GM12878 (cell line): Measurements from ENCODE around the gene NFATC1. TPM values are rescaled to one million over a fixed set of nuclear protein-coding genes. Genes with fewer than 3 reads are reported as not detected.

Experiments used
- ATAC-seq: fragments of 200-7000 bp; cut with Tn5 transposase; 3 replicates; pipeline ENCODE4 v1.9.1; 2020; ENCODE audit warnings: mild to moderate bottlenecking, moderate library complexity
- BruUV-seq: library from RNA; stranded (reverse); fragments of 400-500 nt; replicated peaks from 2 replicates; lab custom pipeline; 2021; lab: Mats Ljungman, UMichigan
- CTCF ChIA-PET: fragments of 300-600 bp; sonication (Branson Sonifier 250); formaldehyde crosslinking; extraction: SDS; loops from one replicate; lab custom pipeline; 2021; ENCODE audit warnings: inconsistent platforms; lab: Yijun Ruan, JAX
- POLR2A ChIA-PET: fragments of 350-600 bp; formaldehyde crosslinking; extraction: SDS; loops from one replicate; lab custom pipeline; 2021; ENCODE audit warnings: inconsistent platforms; lab: Charles Lee
- RAD21 ChIA-PET: fragments of 300-600 bp; sonication (Branson Sonifier 250); formaldehyde crosslinking; loops from one replicate; lab custom pipeline; 2023; ENCODE audit warnings: antibody characterized with exemption; ENCODE audit not compliant: unreplicated experiment; lab: Charles Lee
- SMC1A ChIA-PET: fragments of 300-600 bp; sonication (Branson Sonifier 250); formaldehyde crosslinking; loops from one replicate; lab custom pipeline; 2023; ENCODE audit not compliant: unreplicated experiment, uncharacterized antibody; lab: Charles Lee
- DNase-seq: peaks from one replicate; pipeline ENCODE4 v3.0.0-alpha.2; 2011; ENCODE audit warnings: low read depth, low spot score
- FAIRE-seq: peaks from 3 replicates; lab custom pipeline; 2011; peaks lifted over from hg19 to GRCh38; lab: Jason Lieb, UNC
- H2AFZ ChIP-seq: 2 replicates; pipeline ENCODE4 v1.6.0; 2011; ENCODE audit warnings: low read depth, low read length, control low read depth; ENCODE audit not compliant: control insufficient read depth
- H3K27ac ChIP-seq: 2 replicates; pipeline ENCODE4 v1.5.1; 2011; ENCODE audit warnings: control low read depth; ENCODE audit not compliant: control insufficient read depth, insufficient read depth
- H3K27me3 ChIP-seq, 2 experiments: replicated peaks in 1 of 2; 2 replicates each; pipeline versions ENCODE4 v1.6.0 to v1.6.1; 2011; ENCODE audit warnings: low read length in 1 of 2; ENCODE audit not compliant: control insufficient read depth in 2 of 2, insufficient read depth in 2 of 2
- H3K36me3 ChIP-seq, 2 experiments: 2 replicates each; pipeline ENCODE4 v1.5.1; 2011; ENCODE audit warnings: low read length in 1 of 2; ENCODE audit not compliant: control insufficient read depth in 2 of 2, insufficient read depth in 2 of 2
- H3K4me1 ChIP-seq: 2 replicates; pipeline ENCODE4 v1.6.1; 2011; ENCODE audit warnings: mild to moderate bottlenecking, low read length, moderate library complexity, mixed read lengths; ENCODE audit not compliant: control insufficient read depth, insufficient read depth
- H3K4me2 ChIP-seq: 2 replicates; pipeline ENCODE4 v1.6.0; 2011; ENCODE audit warnings: control low read depth; ENCODE audit not compliant: control insufficient read depth, insufficient read depth
- H3K4me3 ChIP-seq: fragments of 200-600 bp; sonication (generic); 2 replicates; pipeline ENCODE4 v1.5.1; 2016
- H3K79me2 ChIP-seq: 2 replicates; pipeline ENCODE4 v1.6.0; 2011; ENCODE audit warnings: low read length; ENCODE audit not compliant: control insufficient read depth, insufficient read depth
- H3K9ac ChIP-seq: 2 replicates; pipeline ENCODE4 v1.8.0; 2011; ENCODE audit warnings: low read length, control low read depth, mixed read lengths; ENCODE audit not compliant: control insufficient read depth, insufficient read depth
- H3K9me3 ChIP-seq: replicated peaks from 3 replicates; pipeline ENCODE4 v1.5.1; 2011; ENCODE audit warnings: mild to moderate bottlenecking, low read length; ENCODE audit not compliant: control insufficient read depth, insufficient read depth
- H4K20me1 ChIP-seq: 2 replicates; pipeline ENCODE4 v1.6.0; 2011; ENCODE audit not compliant: control insufficient read depth, insufficient read depth
- KAT2A ChIP-seq: conservative IDR thresholded peaks from 2 replicates; pipeline ENCODE4 v1.6.1; 2011; ENCODE audit warnings: low read depth, low read length; ENCODE audit not compliant: control insufficient read depth
- RFX5 ChIP-seq: IDR thresholded peaks from 2 replicates; pipeline ENCODE4 v1.6.1; 2011; ENCODE audit warnings: low read depth, low read length, improper control_type of control experiment
- SMAD5 ChIP-seq: IDR thresholded peaks from 2 replicates; pipeline ENCODE4 v1.6.1; 2016; ENCODE audit warnings: antibody characterized with exemption, low read depth
- TAF1 ChIP-seq: IDR thresholded peaks from 2 replicates; pipeline ENCODE4 v1.6.1; 2011; ENCODE audit warnings: mild to moderate bottlenecking, low read depth, low read length, borderline replicate concordance
- TCF12 ChIP-seq: IDR thresholded peaks from 2 replicates; pipeline ENCODE4 v1.6.1; 2011; ENCODE audit warnings: low read depth, mild to moderate bottlenecking, low read length
- WGBS: methylation state at CpG from one replicate; pipeline ENCODE4 v1.1.6; 2016; ENCODE audit warnings: low lambda C conversion rate; ENCODE audit not compliant: insufficient replicate concordance, insufficient coverage; ENCODE audit errors: missing lambda C conversion rate; 5-methylcytosine and 5-hydroxymethylcytosine counted together
- in situ Hi-C: fragments of 300-500 bp; cut with MboI; formaldehyde crosslinking; loops from 9 replicates; pipeline ENCODE4 v1.14.3; 2018; ENCODE audit warnings: mixed read lengths
- intact Hi-C: fragments of 100-400 bp; cut with micrococcal nuclease; formaldehyde crosslinking; loops from one replicate; pipeline ENCODE4 v1.14.2; 2022; ENCODE audit not compliant: unreplicated experiment
- polyA plus RNA-seq, 11 experiments: library from polyadenylated mRNA; depleted of rRNA in 4 of 11; unstranded in 6 of 11; stranded (reverse) in 5 of 11; fragments of >200 nt; fragmentation: Nextera tagmentation in 4 of 11; fragmentation: Illumina TruSeq in 1 of 11; extraction: Ambion mirVana in 4 of 11; extraction: Trizol in 1 of 11; gene quantifications; 1 replicate in 1 of 11; 2 replicates in 10 of 11; pipeline versions ENCODE4 v1.2.1 to v1.2.3, GENCODE V29; 2011 to 2016; ENCODE audit warnings: inconsistent platforms in 2 of 11, missing spikeins in 2 of 11, low read depth in 1 of 11
- total RNA-seq, 4 experiments: library from RNA; depleted of rRNA in 3 of 4; stranded (reverse); fragments of >200 nt in 3 of 4; fragmentation: Illumina TruSeq in 1 of 4; extraction: Trizol in 1 of 4; gene quantifications; 2 replicates each; pipeline versions ENCODE4 v1.2.1 to v1.2.3, GENCODE V29; 2013 to 2021
- TF ChIP-seq, protein P1 (sequence below): IDR thresholded peaks from 2 replicates; pipeline ENCODE4 v1.6.1; 2011; ENCODE audit warnings: low read depth, mild to moderate bottlenecking, low read length, moderate library complexity, borderline replicate concordance; ENCODE audit errors: extremely low read depth
- TF ChIP-seq, protein P2 (sequence below): fragments of 450-650 bp; IDR thresholded peaks from 2 replicates; pipeline ENCODE4 v1.6.1; 2018; ENCODE audit warnings: borderline replicate concordance, mild to moderate bottlenecking; ENCODE audit not compliant: partially characterized antibody

Gene NFATC1
- total and polyA plus RNA-seq, 10 of the 15 experiments (the other 5 are each of a cell fraction or from before 2014, with no cell fraction given): 0.84 to 20.8 (median 5.1) TPM

DNA sequence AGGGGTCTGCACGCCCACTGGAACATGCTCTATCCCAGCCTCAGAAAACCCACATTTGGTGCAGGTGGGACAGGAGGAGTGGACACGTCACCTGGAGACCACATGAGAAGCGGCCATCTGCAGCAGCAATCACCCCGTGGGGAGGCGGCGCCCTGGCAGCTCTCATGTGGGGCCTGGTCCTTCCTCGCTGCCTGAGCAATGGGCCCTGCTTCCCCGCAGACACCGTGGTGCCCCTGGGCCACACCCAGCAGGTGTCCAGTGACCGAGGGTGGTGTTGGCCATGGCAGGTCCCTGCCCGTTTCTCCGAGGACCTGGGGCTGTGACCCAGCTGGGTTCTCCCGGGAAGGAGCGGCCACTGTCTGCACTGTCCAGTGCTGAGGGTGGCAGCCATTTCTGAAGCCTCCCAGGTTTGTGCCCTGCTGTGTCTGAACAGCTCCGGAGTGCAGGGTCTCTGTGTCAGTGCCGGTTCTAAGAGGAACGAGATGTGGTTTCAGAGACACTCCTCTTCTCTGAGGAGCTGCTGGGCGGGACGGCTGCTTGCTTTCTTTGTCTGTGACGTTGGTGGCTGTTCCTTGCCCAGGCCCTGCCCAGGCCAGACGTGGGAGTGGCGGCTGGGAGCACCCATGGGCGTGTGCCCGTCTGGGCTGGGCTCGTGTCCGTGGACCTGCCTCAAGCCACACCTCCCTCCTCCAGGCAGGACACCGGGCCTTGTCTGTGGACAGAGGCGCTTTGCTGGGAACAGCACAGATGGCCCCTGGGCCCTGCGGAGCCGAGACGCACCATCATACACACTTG is 44.8 kb downstream of the NFATC1 start:
- ChIA-PET SMC1A (no interaction called here), CTCF (interaction anchor here (0.6 kb wide), 1 partner anchor 23 kb away, joined by 3 read pairs; no protein-coding TSS in a partner anchor), RAD21 (no interaction called here), POLR2A (no interaction called here)
- Histone ChIP-seq H3K36me3 (peaks cover 0 to 8% of the 10 kb centered on the region in 2 experiments; a peak in 2 of 4 replicates), H3K4me3 (no peak overlapping the region), H3K27ac (no peak overlapping the region), H3K27me3 (no peaks in the 10 kb centered on the region), H3K9me3 (no peaks in the 10 kb centered on the region; the same call in 2 of the 3 replicates), H3K9ac (no peak overlapping the region), H2AFZ (no peak overlapping the region), H4K20me1 (no peaks in the 10 kb centered on the region), H3K4me2 (no peak overlapping the region), H3K4me1 (peaks cover 9% of the 10 kb centered on the region), H3K79me2 (no peaks in the 10 kb centered on the region)
- in situ Hi-C loops (no loop called here), intact Hi-C loops (no loop called here)
- no peak for FAIRE-seq
- no TSS peak for BruUV-seq
- 94% methylated on average over 28 of the region's 31 CpGs for WGBS
- TF ChIP-seq RFX5 (no peak), SMAD5 (no peak), TAF1 (no peak), TCF12 (no peak), KAT2A (no peak)
- TF ChIP-seq, protein P1, sequence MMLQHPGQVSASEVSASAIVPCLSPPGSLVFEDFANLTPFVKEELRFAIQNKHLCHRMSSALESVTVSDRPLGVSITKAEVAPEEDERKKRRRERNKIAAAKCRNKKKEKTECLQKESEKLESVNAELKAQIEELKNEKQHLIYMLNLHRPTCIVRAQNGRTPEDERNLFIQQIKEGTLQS: no peak
- TF ChIP-seq, protein P2, sequence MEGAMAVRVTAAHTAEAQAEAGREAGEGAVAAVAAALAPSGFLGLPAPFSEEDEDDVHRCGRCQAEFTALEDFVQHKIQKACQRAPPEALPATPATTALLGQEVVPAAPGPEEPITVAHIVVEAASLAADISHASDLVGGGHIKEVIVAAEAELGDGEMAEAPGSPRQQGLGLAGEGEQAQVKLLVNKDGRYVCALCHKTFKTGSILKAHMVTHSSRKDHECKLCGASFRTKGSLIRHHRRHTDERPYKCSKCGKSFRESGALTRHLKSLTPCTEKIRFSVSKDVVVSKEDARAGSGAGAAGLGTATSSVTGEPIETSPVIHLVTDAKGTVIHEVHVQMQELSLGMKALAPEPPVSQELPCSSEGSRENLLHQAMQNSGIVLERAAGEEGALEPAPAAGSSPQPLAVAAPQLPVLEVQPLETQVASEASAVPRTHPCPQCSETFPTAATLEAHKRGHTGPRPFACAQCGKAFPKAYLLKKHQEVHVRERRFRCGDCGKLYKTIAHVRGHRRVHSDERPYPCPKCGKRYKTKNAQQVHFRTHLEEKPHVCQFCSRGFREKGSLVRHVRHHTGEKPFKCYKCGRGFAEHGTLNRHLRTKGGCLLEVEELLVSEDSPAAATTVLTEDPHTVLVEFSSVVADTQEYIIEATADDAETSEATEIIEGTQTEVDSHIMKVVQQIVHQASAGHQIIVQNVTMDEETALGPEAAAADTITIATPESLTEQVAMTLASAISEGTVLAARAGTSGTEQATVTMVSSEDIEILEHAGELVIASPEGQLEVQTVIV: no peak
- ATAC-seq: no peak
- DNase-seq: no peak
